Measurements from ENCODE around the gene C18orf63.
A peak's percentile ranks its signal among the peaks of the same experiment; 100 is the strongest.

The C18orf63 gene

DNA sequence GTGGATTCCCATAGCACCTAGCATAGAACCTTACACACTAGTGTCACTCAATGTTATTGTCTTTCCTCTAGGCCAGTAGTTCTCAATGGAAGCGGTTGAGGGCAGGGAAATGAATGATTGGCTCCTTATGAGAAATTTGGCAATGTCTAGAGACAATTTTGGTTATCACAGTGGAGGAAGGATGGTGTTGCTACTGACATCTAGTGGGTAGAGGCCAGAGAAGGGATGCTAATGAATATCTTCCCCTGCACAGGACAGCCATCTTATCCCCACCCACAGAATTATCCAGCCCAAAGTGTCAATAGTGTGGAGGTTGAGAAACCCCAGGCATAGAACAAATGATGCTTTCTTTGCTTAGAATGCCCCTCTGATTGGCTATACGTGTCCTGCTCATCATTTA is 15.8 kb downstream of the C18orf63 start:
- DNase-seq, result no peak

DNA sequence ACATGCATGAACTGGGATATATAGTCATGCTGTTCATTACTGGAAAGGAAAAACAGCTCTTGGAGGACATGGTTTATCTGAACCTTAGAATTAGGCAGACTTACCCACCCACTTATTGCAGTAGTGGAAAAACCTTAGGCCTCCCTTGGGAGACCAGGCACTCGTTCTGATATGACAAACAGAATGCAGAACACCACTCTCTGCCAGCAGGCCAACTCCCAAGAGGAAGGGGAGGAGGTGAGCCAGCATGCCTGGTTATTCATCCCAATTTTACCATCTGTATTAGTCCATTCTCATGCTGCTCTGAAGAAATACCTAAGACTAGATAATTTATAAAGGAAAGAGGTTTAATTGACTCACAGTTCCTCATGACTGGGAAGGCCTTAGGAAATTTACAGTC is 17.5 kb downstream of the C18orf63 start:
- no peak for DNase-seq

DNA sequence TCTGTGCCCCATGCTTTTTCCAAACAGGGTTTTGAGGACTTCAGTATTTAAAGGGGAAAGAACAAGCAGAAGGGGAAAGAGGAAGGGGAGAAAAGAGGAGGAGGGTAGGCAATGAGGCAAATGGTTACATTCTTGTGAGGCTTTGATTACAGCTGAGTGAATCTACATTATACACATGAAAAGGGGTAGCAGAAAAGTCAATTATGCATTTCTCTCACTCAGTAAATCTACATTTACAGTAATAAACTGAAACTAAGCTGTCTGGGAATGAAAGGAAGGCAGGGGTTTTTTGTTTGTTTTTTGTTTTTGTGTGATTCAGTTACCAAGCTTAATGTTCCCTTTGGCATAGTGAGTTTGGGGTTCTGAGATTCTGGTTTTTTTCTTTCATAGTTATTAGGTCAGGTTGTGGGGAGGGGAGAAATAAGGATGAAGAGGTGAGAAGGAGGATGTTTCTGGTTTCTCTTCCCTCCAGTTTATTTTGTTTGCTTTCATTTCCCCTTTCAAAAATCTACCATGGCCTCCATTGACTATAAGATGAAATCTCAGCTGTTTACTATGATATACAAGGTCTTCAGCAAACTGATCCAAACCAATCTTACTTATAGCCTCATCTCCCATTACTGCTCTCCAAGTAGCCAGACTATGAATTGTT is 18.7 kb downstream of the C18orf63 start:
- no peak for DNase-seq

DNA sequence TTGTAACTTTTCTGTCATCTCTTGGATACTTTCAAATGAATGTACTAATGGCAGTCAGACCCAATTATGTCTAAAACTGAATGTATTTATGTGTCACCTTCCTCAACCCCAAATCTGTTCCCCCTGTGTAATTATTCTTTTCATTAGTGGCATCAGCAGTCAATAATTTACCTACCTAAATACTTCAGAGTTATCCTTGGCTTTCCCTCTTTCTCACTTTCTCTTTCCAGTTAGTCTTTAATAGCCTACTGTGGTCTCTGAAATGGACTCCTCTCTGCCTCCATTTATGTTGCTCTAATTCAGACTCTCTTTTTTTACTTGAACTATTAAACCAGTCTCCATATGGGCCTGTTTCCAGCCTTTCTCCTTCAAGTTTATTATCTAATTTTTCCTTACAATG is 21.0 kb downstream of the C18orf63 start:
- no peak for DNase-seq

DNA sequence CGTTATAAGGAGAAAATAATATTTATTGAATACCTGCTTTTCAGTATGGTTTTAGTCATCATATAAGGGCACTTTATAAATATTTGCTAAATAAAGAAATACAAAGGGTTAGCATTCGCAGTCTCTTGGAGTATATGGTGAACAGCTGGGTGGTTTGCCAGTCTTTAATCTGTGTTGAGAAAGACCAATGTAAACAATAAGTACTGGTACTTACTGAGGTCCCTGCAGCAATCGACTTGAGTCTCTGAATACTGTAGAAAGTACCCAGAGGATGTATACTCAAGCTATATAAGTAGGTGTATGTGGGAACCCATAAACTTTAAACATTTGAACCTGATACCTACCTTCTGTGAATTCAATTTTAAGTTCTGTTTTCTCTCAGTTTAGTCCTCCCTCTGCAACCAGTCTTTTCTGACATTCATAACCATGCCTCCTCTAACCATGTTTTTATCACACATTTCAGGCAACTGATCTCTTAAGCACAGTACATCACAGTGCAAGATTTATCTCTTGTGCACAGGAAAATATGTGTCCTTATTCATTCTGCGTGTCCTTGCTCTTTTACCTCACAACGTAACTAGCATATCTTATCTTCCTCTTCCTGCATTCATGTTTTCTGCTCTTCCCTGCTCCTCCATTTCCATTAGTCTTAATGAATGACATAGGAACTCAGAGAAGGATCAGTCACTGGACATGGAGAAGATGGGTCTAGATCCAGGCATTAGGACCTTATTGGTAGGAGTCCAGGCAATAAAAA is 21.7 kb downstream of the C18orf63 start:
- no peak for DNase-seq

DNA sequence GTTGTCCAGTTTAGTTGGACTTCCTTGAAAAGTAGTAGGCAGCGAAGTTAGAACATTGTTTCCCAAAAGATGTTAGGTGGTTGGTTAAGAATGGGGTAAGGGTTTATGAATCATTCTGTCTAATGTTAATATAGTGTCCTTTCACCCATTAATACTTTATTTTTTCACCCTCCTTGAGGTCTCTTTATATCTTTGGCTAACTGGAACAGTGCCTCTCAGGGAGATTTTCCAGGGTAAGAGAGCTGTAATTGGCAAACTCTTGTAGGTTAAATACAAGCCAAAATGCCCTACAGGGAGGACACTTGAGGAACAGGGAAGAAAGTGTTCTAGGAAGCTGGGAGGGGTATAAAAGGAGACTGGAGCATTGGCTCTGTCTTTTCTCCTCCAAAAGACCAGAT is 22.3 kb downstream of the C18orf63 start:
- no peak for DNase-seq

DNA sequence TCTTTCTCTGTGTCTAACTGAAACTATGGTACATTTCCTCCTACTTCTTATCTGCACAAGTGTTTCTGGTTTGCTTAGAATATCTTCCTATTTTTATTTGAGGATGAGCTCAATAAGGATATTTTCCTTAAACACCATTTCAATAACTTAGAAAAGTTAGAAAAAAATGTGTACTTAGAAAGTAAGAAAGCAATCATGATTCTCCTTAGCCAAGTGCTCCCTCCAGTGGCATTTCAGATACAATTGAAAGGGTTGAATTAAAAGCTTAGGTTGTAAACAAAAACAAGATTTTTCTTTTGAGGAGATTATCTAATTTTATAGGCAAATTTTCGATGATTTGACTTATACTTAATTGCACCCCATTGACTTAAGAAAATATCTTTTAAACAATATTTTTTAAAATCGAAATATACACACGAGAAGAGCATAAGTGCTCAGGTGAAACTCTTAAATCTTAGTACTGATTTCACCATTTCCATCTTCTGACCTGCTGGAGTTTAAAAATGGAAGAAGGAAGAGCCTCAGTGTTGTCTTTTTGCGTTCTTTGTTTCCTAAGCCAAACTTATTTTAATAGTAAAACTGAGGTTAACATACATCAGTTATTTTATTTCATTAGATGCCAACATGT is 26.9 kb downstream of the C18orf63 start:
- DNase-seq, result peak; percentile 2

DNA sequence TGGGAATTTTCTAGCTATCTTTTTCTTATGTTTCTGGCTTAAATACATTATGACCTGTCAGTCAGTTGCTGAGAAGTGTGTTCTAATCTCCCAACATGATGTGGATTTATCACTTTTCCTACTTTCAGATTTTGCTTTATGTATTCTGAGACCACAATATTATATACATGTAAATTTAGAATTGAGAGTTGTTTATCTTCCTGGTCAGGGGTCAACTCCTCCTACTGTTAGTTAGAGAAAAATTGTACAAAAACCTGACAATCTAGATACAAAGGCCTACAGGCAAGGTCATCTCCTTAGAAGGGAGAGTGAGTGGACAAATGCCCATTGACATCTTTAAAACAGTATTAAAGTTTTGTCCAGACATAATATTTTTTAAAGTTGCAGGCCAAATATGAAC is 30.6 kb downstream of the C18orf63 start:
- no peak for DNase-seq

DNA sequence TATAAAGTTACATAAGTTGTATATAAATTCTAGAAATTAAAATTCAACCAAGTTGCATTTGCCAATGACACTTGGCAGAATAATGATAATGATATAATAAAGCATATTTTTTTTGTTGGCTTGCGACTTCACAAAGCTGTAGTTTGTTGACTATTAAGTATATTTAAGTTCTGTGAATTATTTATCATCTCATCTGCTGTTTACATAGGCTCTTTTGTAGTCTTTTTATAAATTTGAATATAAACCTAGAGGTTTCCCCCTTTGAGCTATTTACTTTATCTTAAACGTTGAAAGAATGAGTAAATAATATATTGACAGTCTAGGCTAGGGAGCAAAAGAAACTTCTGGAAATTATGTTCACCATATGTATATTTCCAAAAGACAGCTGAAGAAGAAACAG is 32.9 kb downstream of the C18orf63 start:
- no peak for DNase-seq

DNA sequence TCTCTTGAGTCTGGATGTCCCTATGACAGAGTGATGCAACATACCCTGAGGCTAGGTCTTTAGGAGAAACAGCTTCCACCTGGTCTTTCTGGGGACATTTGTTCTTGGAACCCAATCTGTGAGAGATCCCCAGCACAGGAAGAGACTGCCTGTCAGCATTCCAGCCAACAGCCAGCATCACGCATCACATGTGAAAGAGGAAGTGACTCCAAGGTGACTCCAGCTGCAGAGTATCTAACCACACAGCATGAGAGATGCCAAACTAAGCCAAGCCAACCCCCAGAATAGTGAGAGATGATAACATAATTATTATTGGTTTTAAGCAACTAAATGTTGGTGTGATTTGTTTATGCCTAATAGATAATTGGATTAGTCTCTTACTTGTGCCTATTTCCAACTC is 35.7 kb downstream of the C18orf63 start:
- DNase-seq, result no peak

DNA sequence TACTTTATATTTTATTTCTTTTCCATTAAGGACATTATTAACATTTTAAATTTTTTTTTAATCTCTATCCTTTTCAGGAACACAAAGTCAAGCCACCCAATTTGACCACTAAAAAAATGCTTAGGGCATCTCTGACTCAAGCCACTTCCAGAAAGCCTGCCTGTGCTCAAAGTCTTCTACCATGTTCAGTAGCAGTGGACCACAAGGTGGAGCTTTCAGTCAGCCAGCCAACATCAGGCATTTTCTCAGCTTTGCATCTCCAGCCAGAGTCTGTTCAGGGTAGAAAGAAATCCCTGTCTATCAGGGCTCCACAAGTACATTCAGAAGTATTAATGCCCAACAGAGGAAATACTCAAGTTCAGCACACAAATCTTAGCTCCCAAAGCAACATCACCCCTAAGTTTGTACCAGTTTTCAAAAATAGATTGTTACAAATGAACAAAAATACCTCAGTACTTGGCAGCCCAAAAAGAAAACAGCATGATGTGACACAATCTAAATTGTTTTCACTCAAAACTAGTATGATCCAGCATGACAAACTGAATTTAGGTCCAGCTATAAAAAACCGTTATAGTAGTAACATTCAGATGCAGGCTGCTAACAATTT is 37.6 kb downstream of the C18orf63 start:
- peak; percentile 0 for DNase-seq

DNA sequence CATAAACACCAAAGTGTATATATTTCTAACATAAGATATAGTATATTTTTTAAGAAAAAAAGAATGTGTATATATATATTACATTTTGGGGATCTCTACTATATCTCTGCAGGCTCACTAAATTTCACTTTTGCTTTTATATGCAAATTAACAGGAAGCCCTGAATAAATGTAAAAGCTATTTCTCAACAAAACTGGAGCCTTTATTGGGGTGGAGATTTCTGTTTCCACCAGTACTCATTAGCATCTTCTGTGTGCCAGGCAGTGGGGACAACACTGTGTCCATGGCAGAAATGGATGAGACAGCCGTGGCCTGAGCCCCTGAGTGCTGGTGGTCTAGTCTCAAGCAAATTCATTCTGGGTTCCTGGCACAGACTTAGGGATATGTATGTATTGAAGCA is 41.3 kb downstream of the C18orf63 start:
- no peak for DNase-seq

DNA sequence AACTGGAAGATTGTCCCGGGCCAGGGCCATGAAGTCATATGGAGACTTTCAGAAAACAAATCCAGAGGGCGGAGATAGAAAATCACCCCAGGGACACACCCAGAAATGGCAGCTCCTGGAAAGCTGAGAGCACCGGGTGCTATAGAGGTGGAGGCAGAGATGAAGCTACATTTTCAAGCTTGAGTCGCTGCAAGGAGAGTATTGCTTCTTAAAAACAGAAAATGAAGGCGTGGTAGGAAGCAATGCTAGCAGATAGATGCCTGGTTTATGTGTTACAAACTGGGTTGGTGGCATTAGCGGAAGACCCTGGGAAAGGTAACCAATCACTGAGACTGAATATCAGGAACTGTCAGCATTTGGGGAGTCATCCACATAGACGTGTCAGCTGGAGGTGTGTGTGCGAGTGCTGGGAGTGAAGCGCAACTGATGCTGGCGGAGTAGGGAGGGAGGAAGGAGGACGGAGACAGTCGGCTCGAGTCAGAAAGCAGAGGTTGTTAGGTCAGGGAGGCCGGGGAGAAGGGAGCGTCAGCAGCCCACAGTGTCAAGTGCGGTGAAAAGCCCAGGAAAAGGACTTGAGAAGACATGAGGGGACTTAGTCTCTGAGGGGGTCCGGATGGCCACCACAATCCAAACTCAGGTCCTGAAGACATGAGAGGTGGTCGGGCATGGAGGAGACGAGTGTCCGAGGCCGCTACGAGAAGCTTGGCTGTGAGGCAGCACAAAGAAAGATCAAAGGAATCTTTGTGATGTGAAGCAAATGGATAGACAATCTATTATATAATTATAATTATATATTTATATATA is 45.4 kb downstream of the C18orf63 start:
- no peak for DNase-seq

DNA sequence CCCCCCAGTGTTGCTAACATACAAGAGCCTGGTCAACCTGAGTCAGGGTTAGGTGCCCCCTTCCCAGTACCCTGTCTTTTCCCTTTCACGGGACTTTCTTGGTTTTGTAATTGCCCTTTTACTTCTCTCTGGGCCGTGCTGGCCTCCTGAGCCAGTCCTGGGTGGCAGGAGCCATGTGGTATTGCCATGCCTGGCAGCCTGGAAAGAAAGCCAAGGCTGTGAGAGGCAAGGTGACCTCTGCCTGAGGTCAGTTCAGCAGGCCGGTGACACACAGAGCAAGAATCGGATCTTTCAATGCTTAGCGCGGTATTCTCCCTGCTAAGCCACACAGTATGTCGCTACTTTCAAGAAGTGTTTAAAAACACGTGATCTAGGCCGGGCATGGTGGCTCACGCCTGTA is 52.3 kb downstream of the C18orf63 start:
- no peak for DNase-seq

DNA sequence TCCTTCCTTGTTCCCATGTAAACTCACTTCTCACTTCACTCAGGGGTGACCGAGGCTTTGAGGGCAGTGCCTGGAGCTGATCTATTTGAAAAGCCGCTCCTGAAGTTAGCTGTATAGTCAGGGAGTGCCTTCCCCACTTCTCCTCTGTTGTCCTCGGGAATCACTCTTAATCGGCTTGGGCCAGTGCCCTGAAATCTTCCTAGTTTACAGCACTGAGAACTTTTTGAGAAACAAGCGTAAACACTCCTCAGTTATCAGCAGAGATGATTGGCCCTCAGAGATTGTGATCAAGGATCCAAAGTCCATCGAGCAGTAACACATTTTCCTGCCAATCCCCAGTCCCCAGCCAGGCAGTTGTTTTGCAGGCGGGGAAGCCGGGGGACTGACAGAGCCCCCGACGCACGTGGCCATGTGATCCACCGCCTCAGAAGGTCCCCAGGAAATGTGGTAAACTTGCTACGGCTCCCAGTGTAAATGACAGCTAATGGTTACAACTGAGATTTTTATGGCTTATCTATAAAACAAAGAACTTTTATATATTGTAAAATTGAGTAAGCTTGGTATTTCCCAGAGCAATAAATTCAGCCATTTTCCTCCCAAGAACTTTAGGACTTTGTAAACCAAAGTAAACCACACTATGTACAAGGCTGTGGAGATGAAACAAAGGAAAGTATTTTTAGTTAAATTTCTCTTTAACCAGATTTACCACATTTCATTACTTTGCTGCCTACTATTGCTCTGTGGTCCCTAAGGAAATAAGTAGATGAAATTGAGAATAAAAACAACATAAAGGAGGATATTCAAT is 53.5 kb downstream of the C18orf63 start:
- DNase-seq, result no peak

DNA sequence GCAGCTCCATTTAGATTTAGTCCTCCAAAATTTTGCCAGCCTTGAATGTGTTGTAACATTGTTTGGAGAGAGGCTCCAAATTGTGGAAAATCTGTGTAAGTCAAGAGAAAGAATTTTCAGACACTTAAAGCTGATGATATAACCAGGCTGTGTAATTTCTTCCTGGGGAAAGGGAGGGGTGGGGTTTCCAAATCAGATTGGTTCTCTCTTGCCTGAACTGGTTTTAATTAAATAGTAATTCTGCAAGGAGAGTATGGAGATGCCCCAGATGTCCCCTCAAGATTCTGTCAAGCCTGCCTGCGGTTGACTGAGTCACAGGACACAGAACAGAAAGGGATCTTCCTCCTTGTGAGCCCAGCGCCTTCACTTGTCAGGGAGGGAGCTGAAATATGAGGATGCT is 54.5 kb downstream of the C18orf63 start:
- no peak for DNase-seq

DNA sequence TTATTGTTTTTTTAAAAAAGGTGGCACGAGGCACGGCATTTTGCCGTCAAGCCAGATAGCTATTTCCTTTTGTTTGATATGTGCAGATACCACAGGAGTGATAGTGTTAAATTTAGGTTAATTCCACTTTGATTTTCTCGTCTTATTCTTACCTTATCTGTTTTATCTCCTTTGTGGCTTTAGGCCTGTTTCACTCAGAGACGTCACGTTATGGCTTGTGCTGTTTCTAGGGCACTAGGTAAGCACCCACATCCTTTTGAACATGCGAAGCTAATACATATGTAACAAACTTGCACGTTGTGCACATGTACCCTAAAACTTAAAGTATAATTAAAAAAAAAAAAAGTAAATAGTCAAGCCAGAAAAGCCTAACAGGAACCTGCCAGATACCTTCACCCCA is 57.8 kb downstream of the C18orf63 start:
- no peak for DNase-seq

DNA sequence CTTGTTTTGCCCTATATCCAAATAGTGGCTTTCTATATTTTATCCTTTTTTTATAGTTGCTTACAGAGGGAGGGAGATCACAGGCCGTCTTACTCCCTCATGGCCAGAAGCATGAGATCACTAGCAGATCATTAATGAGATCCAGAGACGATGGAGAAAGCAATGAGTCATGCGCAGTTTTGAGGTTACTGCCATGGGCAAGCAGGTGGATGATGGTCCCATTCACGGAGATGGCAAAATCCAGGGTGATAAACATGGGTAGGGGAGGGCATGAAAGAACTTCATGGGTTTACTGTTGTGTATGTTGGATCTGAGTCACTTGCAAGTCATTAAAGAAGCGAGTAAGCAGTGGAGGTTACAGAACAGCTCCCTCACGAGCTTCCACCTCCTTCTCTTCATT is 60.4 kb downstream of the C18orf63 start:
- DNase-seq, result no peak

DNA sequence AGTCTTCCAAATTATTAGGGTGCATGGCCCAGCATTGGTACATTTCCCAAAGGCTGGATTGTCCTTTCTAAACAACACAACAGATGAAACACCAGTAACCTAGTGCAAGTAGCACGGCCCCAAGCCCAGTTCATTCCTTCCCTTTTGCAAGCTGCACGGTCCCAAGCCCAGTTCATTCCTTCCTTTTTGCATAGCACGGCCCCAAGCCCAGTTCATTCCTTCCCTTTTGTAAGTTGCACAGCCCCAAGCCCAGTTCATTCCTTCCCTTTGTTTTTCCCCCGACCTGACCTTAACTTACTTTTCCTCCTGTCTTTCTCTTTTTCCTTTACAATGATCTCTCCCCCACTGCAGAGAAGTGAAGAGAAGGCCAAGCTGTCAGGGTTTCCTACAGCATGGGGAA is 60.9 kb downstream of the C18orf63 start:
- no peak for DNase-seq

DNA sequence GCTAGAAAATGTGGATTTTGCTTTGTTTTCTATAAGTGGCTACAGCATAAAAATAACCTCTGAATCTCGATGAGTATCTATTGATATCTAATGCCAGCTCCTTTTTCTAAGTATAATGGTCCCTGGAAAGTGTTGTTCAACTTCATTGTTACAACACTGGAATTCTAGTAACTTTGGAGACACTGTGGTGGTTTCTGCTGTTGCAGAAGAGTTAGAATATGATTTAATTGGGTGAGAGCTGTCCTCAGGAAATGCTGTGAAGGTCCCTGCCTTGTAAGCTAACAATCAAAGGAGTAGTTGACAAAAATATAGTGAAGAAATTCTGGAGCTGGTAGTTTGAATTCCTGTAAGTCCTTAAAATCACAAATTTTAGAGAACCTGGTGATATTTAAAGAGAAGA is 62.1 kb downstream of the C18orf63 start:
- DNase-seq, result no peak

DNA sequence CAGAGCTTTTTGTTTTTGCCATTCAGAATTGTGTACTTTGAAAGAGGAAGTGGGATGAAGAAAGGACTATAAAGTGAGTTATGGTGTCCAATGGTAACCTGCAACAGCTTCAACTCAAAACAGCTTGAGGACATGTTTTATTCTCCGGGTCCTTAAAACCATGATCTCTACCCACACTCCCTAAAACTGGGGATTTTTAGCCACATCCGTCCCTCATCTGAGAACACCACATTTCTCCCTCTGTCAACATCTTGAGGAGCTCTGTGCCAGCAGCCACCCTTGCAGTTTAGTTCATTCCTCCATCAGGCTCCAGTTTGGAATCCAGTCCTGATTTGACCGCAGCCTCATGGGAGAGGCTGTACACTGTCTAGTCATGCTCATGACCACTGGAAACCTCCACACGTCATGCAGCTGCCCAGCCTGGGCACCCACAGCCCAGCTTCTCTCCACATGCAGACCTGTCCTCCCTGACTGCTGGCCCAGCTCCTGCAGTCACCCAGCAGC is 62.6 kb downstream of the C18orf63 start:
- no peak for DNase-seq

DNA sequence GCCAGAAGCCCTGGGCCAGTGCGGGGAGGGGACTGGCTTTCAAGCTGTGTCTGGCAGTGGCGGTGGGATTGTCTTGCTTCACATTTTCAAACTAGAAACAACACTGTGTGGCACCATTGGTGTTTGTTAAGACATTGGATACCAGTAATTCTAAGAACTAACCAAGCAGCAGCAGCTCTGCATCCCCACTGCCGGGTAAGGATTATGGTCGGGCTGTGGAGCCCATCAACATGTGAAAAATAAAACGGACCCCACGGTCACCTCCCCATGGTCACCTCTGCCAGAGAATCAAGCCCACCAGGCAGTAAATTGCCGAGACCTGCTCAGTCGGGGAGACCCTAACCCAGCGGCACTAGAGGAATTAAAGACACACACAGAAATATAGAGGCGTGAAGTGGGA is 65.3 kb downstream of the C18orf63 start:
- DNase-seq, result no peak
